GM12878 (cell line): Measurements from ENCODE around the gene C18orf63. TPM values are rescaled to one million over a fixed set of nuclear protein-coding genes. Genes with fewer than 3 reads are reported as not detected.

ENCODE experiments used
- ATAC-seq: fragments of 200-7000 bp; cut with Tn5 transposase; 3 replicates; pipeline ENCODE4 v1.9.1; 2020; ENCODE audit warnings: mild to moderate bottlenecking, moderate library complexity
- BruUV-seq: library from RNA; stranded (reverse); fragments of 400-500 nt; replicated peaks from 2 replicates; lab custom pipeline; 2021; lab: Mats Ljungman, UMichigan
- CTCF ChIA-PET: fragments of 300-600 bp; sonication (Branson Sonifier 250); formaldehyde crosslinking; extraction: SDS; loops from one replicate; lab custom pipeline; 2021; ENCODE audit warnings: inconsistent platforms; lab: Yijun Ruan, JAX
- POLR2A ChIA-PET: fragments of 350-600 bp; formaldehyde crosslinking; extraction: SDS; loops from one replicate; lab custom pipeline; 2021; ENCODE audit warnings: inconsistent platforms; lab: Charles Lee
- RAD21 ChIA-PET: fragments of 300-600 bp; sonication (Branson Sonifier 250); formaldehyde crosslinking; loops from one replicate; lab custom pipeline; 2023; ENCODE audit warnings: antibody characterized with exemption; ENCODE audit not compliant: unreplicated experiment; lab: Charles Lee
- SMC1A ChIA-PET: fragments of 300-600 bp; sonication (Branson Sonifier 250); formaldehyde crosslinking; loops from one replicate; lab custom pipeline; 2023; ENCODE audit not compliant: unreplicated experiment, uncharacterized antibody; lab: Charles Lee
- DNase-seq: peaks from one replicate; pipeline ENCODE4 v3.0.0-alpha.2; 2011; ENCODE audit warnings: low read depth, low spot score
- FAIRE-seq: peaks from 3 replicates; lab custom pipeline; 2011; peaks lifted over from hg19 to GRCh38; lab: Jason Lieb, UNC
- H2AFZ ChIP-seq: 2 replicates; pipeline ENCODE4 v1.6.0; 2011; ENCODE audit warnings: low read depth, low read length, control low read depth; ENCODE audit not compliant: control insufficient read depth
- H3K27ac ChIP-seq: 2 replicates; pipeline ENCODE4 v1.5.1; 2011; ENCODE audit warnings: control low read depth; ENCODE audit not compliant: control insufficient read depth, insufficient read depth
- H3K27me3 ChIP-seq, 2 experiments: replicated peaks in 1 of 2; 2 replicates each; pipeline versions ENCODE4 v1.6.0 to v1.6.1; 2011; ENCODE audit warnings: low read length in 1 of 2; ENCODE audit not compliant: control insufficient read depth in 2 of 2, insufficient read depth in 2 of 2
- H3K36me3 ChIP-seq, 2 experiments: 2 replicates each; pipeline ENCODE4 v1.5.1; 2011; ENCODE audit warnings: low read length in 1 of 2; ENCODE audit not compliant: control insufficient read depth in 2 of 2, insufficient read depth in 2 of 2
- H3K4me1 ChIP-seq: 2 replicates; pipeline ENCODE4 v1.6.1; 2011; ENCODE audit warnings: mild to moderate bottlenecking, low read length, moderate library complexity, mixed read lengths; ENCODE audit not compliant: control insufficient read depth, insufficient read depth
- H3K4me2 ChIP-seq: 2 replicates; pipeline ENCODE4 v1.6.0; 2011; ENCODE audit warnings: control low read depth; ENCODE audit not compliant: control insufficient read depth, insufficient read depth
- H3K4me3 ChIP-seq: fragments of 200-600 bp; sonication (generic); 2 replicates; pipeline ENCODE4 v1.5.1; 2016
- H3K79me2 ChIP-seq: 2 replicates; pipeline ENCODE4 v1.6.0; 2011; ENCODE audit warnings: low read length; ENCODE audit not compliant: control insufficient read depth, insufficient read depth
- H3K9ac ChIP-seq: 2 replicates; pipeline ENCODE4 v1.8.0; 2011; ENCODE audit warnings: low read length, control low read depth, mixed read lengths; ENCODE audit not compliant: control insufficient read depth, insufficient read depth
- H3K9me3 ChIP-seq: replicated peaks from 3 replicates; pipeline ENCODE4 v1.5.1; 2011; ENCODE audit warnings: mild to moderate bottlenecking, low read length; ENCODE audit not compliant: control insufficient read depth, insufficient read depth
- H4K20me1 ChIP-seq: 2 replicates; pipeline ENCODE4 v1.6.0; 2011; ENCODE audit not compliant: control insufficient read depth, insufficient read depth
- CHD2 ChIP-seq: IDR thresholded peaks from 2 replicates; pipeline ENCODE4 v1.6.1; 2011; ENCODE audit warnings: low read depth, low read length, improper control_type of control experiment, borderline replicate concordance
- CHD4 ChIP-seq: fragments of 200-600 bp; sonication (generic); IDR thresholded peaks from 2 replicates; pipeline ENCODE4 v1.6.1; 2016; ENCODE audit warnings: mild to moderate bottlenecking
- CREM ChIP-seq: IDR thresholded peaks from 2 replicates; pipeline ENCODE4 v1.6.1; 2014; ENCODE audit warnings: antibody characterized with exemption, low read depth
- E2F8 ChIP-seq: fragments of 450-650 bp; IDR thresholded peaks from 2 replicates; pipeline ENCODE4 v1.6.1; 2018; ENCODE audit warnings: mild to moderate bottlenecking, low read depth, moderate library complexity; ENCODE audit not compliant: partially characterized antibody
- GATAD2B ChIP-seq: fragments of 450-650 bp; conservative IDR thresholded peaks from 2 replicates; pipeline ENCODE4 v1.6.1; 2017; ENCODE audit warnings: low read depth, mild to moderate bottlenecking, moderate library complexity
- HDAC6 ChIP-seq: fragments of 200-600 bp; sonication (generic); IDR thresholded peaks from one replicate; pipeline ENCODE4 v1.8.0; 2017; ENCODE audit warnings: antibody characterized with exemption; ENCODE audit not compliant: unreplicated experiment
- NR2C2 ChIP-seq: IDR thresholded peaks from 2 replicates; pipeline ENCODE4 v1.6.1; 2011; ENCODE audit warnings: borderline replicate concordance, low read depth; ENCODE audit not compliant: control insufficient read depth, insufficient read length
- PAX8 ChIP-seq: fragments of 450-650 bp; IDR thresholded peaks from 2 replicates; pipeline ENCODE4 v1.6.1; 2017; ENCODE audit warnings: mild to moderate bottlenecking, moderate library complexity
- REST ChIP-seq: IDR thresholded peaks from 2 replicates; pipeline ENCODE4 v1.6.1; 2012; ENCODE audit warnings: mild to moderate bottlenecking, low read depth, low read length
- SMAD1 ChIP-seq: fragments of 450-650 bp; IDR thresholded peaks from 2 replicates; pipeline ENCODE4 v1.6.1; 2018; ENCODE audit warnings: mild to moderate bottlenecking, low read depth; ENCODE audit not compliant: partially characterized antibody
- USF1 ChIP-seq: IDR thresholded peaks from 2 replicates; pipeline ENCODE4 v1.6.1; 2011; ENCODE audit warnings: borderline replicate concordance, low read depth, mild to moderate bottlenecking, moderate library complexity, mixed read lengths, low read length; ENCODE audit not compliant: insufficient read depth; ENCODE audit errors: extremely low read length
- WGBS: methylation state at CpG from one replicate; pipeline ENCODE4 v1.1.6; 2016; ENCODE audit warnings: low lambda C conversion rate; ENCODE audit not compliant: insufficient replicate concordance, insufficient coverage; ENCODE audit errors: missing lambda C conversion rate; 5-methylcytosine and 5-hydroxymethylcytosine counted together
- in situ Hi-C: fragments of 300-500 bp; cut with MboI; formaldehyde crosslinking; loops from 9 replicates; pipeline ENCODE4 v1.14.3; 2018; ENCODE audit warnings: mixed read lengths
- intact Hi-C: fragments of 100-400 bp; cut with micrococcal nuclease; formaldehyde crosslinking; loops from one replicate; pipeline ENCODE4 v1.14.2; 2022; ENCODE audit not compliant: unreplicated experiment
- polyA plus RNA-seq, 11 experiments: library from polyadenylated mRNA; depleted of rRNA in 4 of 11; unstranded in 6 of 11; stranded (reverse) in 5 of 11; fragments of >200 nt; fragmentation: Nextera tagmentation in 4 of 11; fragmentation: Illumina TruSeq in 1 of 11; extraction: Ambion mirVana in 4 of 11; extraction: Trizol in 1 of 11; gene quantifications; 1 replicate in 1 of 11; 2 replicates in 10 of 11; pipeline versions ENCODE4 v1.2.1 to v1.2.3, GENCODE V29; 2011 to 2016; ENCODE audit warnings: inconsistent platforms in 2 of 11, missing spikeins in 2 of 11, low read depth in 1 of 11
- total RNA-seq, 4 experiments: library from RNA; depleted of rRNA in 3 of 4; stranded (reverse); fragments of >200 nt in 3 of 4; fragmentation: Illumina TruSeq in 1 of 4; extraction: Trizol in 1 of 4; gene quantifications; 2 replicates each; pipeline versions ENCODE4 v1.2.1 to v1.2.3, GENCODE V29; 2013 to 2021
- TF ChIP-seq, protein P1 (sequence below): fragments of 450-650 bp; formaldehyde crosslinking; IDR thresholded peaks from 2 replicates; pipeline ENCODE4 v1.5.0; 2022; ENCODE audit warnings: mild to moderate bottlenecking, missing genetic modification characterization

The C18orf63 gene
- total and polyA plus RNA-seq, 10 of the 15 experiments (the other 5 are each of a cell fraction or from before 2014, with no cell fraction given), result not detected

GRCh38 chr18:74275736-74276135 lies 39.9 kb upstream of the C18orf63 start (continued):
- no peak for TF ChIP-seq USF1
- TF ChIP-seq, protein P1, sequence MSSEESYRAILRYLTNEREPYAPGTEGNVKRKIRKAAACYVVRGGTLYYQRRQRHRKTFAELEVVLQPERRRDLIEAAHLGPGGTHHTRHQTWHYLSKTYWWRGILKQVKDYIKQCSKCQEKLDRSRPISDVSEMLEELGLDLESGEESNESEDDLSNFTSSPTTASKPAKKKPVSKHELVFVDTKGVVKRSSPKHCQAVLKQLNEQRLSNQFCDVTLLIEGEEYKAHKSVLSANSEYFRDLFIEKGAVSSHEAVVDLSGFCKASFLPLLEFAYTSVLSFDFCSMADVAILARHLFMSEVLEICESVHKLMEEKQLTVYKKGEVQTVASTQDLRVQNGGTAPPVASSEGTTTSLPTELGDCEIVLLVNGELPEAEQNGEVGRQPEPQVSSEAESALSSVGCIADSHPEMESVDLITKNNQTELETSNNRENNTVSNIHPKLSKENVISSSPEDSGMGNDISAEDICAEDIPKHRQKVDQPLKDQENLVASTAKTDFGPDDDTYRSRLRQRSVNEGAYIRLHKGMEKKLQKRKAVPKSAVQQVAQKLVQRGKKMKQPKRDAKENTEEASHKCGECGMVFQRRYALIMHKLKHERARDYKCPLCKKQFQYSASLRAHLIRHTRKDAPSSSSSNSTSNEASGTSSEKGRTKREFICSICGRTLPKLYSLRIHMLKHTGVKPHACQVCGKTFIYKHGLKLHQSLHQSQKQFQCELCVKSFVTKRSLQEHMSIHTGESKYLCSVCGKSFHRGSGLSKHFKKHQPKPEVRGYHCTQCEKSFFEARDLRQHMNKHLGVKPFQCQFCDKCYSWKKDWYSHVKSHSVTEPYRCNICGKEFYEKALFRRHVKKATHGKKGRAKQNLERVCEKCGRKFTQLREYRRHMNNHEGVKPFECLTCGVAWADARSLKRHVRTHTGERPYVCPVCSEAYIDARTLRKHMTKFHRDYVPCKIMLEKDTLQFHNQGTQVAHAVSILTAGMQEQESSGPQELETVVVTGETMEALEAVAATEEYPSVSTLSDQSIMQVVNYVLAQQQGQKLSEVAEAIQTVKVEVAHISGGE (CRISPR knock-in tag), result no peak
- no peak for TF ChIP-seq HDAC6
- TF ChIP-seq CHD2, result no peak
- TF ChIP-seq CREM, result no peak
- TF ChIP-seq GATAD2B, result no peak

- FAIRE-seq (no peak), DNase-seq (no peak), ATAC-seq (no peak)
- H3K4me1 ChIP-seq, result no peaks in the 10 kb centered on the region
- no peaks in the 10 kb centered on the region; the same call in 1 of the 2 replicates for H3K79me2 ChIP-seq
- no peak overlapping the region for H3K4me2 ChIP-seq
- in situ Hi-C loops (no loop called here), intact Hi-C loops (no loop called here)
- H2AFZ ChIP-seq, result no peak overlapping the region
- no peaks in the 10 kb centered on the region for H4K20me1 ChIP-seq
- no TSS peak for BruUV-seq
- H3K27ac ChIP-seq, result no peak overlapping the region
- no peaks in the 10 kb centered on the region; a peak in 1 of 4 replicates for H3K36me3 ChIP-seq
- POLR2A ChIA-PET, result no interaction called here
- no peaks in the 10 kb centered on the region for H3K9me3 ChIP-seq
- H3K4me3 ChIP-seq, result no peak overlapping the region
- H3K27me3 ChIP-seq, result no peaks in the 10 kb centered on the region
- CTCF ChIA-PET, result interaction anchor here (0.6 to 1.1 kb wide), 2 partner anchors 13 to 14 kb away, joined by 3 read pairs; no protein-coding TSS in a partner anchor
- RAD21 ChIA-PET, result interaction anchor here (0.6 kb wide), 1 partner anchor 69 kb away, joined by 3 read pairs; no protein-coding TSS in a partner anchor
- H3K9ac ChIP-seq, result no peak overlapping the region
- 82% methylated on average over 10 of the region's 10 CpGs for WGBS
- SMC1A ChIA-PET, result no interaction called here
- TF ChIP-seq CHD4 (no peak), REST (no peak), SMAD1 (no peak), E2F8 (no peak), NR2C2 (no peak), PAX8 (no peak)
Observed at GRCh38 chr18:74276609-74277008, 39.0 kb upstream of the C18orf63 start.
